Esophagus squamous epithelium (tissue), 5 donors: ENCODE measurements around the gene ITGB7. TPM values are rescaled to one million over a fixed set of nuclear protein-coding genes. Genes with fewer than 3 reads are reported as not detected.
A peak's percentile ranks its signal among the peaks of the same experiment; 100 is the strongest.

Experiments used
- DNase-seq: peaks from one replicate; lab custom pipeline; 2025; lab: John Stamatoyannopoulos, UW
- H3K27ac ChIP-seq, 4 donors: fragments of 200-600 bp; sonication (generic); one replicate each; pipeline ENCODE4 v1.5.1; 2016 to 2019; ENCODE audit warnings: mild to moderate bottlenecking in 1 of 4
- H3K27me3 ChIP-seq, 4 donors: fragments of 200-600 bp; sonication (generic); 1 replicate in 3 of 4; 2 replicates in 1 of 4; pipeline versions ENCODE4 v1.5.1 to v1.6.0; 2017 to 2021; ENCODE audit warnings: antibody characterized with exemption in 1 of 4
- H3K36me3 ChIP-seq, 3 donors: fragments of 200-600 bp; sonication (generic); one replicate each; pipeline ENCODE4 v1.5.1; 2016 to 2019
- H3K4me1 ChIP-seq, 3 donors: fragments of 200-600 bp; sonication (generic); one replicate each; pipeline ENCODE4 v1.5.1; 2017 to 2019
- H3K4me3 ChIP-seq, 4 donors: fragments of 200-600 bp; sonication (generic); 1 replicate in 3 of 4; 2 replicates in 1 of 4; pipeline ENCODE4 v1.5.1; 2016 to 2019; ENCODE audit warnings: mild to moderate bottlenecking in 2 of 4, moderate library complexity in 1 of 4
- H3K9me3 ChIP-seq, 3 donors: fragments of 200-600 bp; sonication (generic); one replicate each; pipeline ENCODE4 v1.5.1; 2016 to 2019
- CTCF ChIP-seq, 6 experiments: fragments of 450-650 bp in 4 of 6; fragments of 200-600 bp in 2 of 6; sonication (generic) in 2 of 6; IDR thresholded peaks; one replicate each; pipeline ENCODE4 v1.5.1; 2016 to 2019; ENCODE audit warnings: antibody characterized with exemption in 6 of 6, mild to moderate bottlenecking in 4 of 6, moderate library complexity in 4 of 6
- POLR2A ChIP-seq, 4 donors: fragments of 450-650 bp; IDR thresholded peaks; one replicate each; pipeline ENCODE4 v1.6.1; 2017; ENCODE audit warnings: antibody characterized with exemption in 4 of 4, mild to moderate bottlenecking in 4 of 4, moderate library complexity in 3 of 4
- WGBS, 2 donors: methylation state at CpG; one replicate each; pipeline ENCODE4 v1.1.5; 2018; 5-methylcytosine and 5-hydroxymethylcytosine counted together
- intact Hi-C: fragments of 100-400 bp; cut with DNase I; formaldehyde crosslinking; loops from one replicate; pipeline ENCODE4 v1.15.0; 2022
- total RNA-seq, 4 donors: library from RNA; depleted of rRNA; stranded (reverse); fragments of >200 nt; gene quantifications; one replicate each; pipeline ENCODE4 v1.1.0, GENCODE V29; 2016
- donor health status: DM: yes; HTN: yes; CAD: no.

The ITGB7 gene
- total RNA-seq, 4 donors from 2014 or later = 4.2 to 7.2 (median 5.9) TPM

- WGBS, 2 donors = 65 to 86% methylated on average over 6 to 7 of the region's 13 CpGs
- Histone ChIP-seq H3K4me1 (peaks cover 24 to 70% (median 31%) of the 10 kb centered on the region in 3 donors), H3K36me3 (peaks cover 50 to 77% (median 52%) of the 10 kb centered on the region in 3 donors), H3K27ac (no peak overlapping the region), H3K9me3 (no peaks in the 10 kb centered on the region), H3K4me3 (no peak overlapping the region), H3K27me3 (no peaks in the 10 kb centered on the region)
- intact Hi-C loops = loop anchor here (5.0 kb wide), 1 partner anchor 76 kb away; no protein-coding TSS in a partner anchor
- DNase-seq = no peak
- TF ChIP-seq CTCF (IDR thresholded peaks at IDR 0.05) (peak in 1 of 6 experiments; percentile 12), POLR2A (IDR thresholded peaks at IDR 0.05) (no peak)
Observed at GRCh38 chr12:53211476-53212381, 4.7 kb upstream of the ITGB7 start.

GRCh38 chr12:53210843-53211242 is 3.8 kb upstream of the ITGB7 start:
- TF ChIP-seq POLR2A (IDR thresholded peaks at IDR 0.05) = no peak
- no peaks in the 10 kb centered on the region for H3K27me3 ChIP-seq
- intact Hi-C loops = loop anchor here (5.0 kb wide), 1 partner anchor 76 kb away; no protein-coding TSS in a partner anchor
- H3K27ac ChIP-seq = no peak overlapping the region
- H3K4me3 ChIP-seq = no peak overlapping the region
- H3K4me1 ChIP-seq = peaks cover 18 to 63% (median 22%) of the 10 kb centered on the region in 3 donors
- DNase-seq = no peak
- WGBS, 2 donors = 66 to 100% methylated on average over 1 to 3 of the region's 4 CpGs
- no peaks in the 10 kb centered on the region for H3K9me3 ChIP-seq
- peaks cover 50 to 69% (median 52%) of the 10 kb centered on the region in 3 donors for H3K36me3 ChIP-seq

- Histone ChIP-seq H3K9me3 (no peaks in the 10 kb centered on the region), H3K36me3 (peaks cover 38 to 50% (median 41%) of the 10 kb centered on the region in 3 donors), H3K4me3 (peak overlapping the region in 1 of 4 donors; percentile 25), H3K4me1 (peaks cover 11 to 47% (median 16%) of the 10 kb centered on the region in 3 donors), H3K27me3 (no peaks in the 10 kb centered on the region), H3K27ac (peak overlapping the region; percentile 4 to 59 (median 31))
- intact Hi-C loops = no loop called here
- no peak for TF ChIP-seq CTCF (IDR thresholded peaks at IDR 0.05)
- DNase-seq = no peak
- 50 to 60% methylated on average over 7 of the region's 7 CpGs for WGBS, 2 donors
Observed at GRCh38 chr12:53208877-53209463, 1.9 kb upstream of the ITGB7 start.

- Histone ChIP-seq H3K4me1 (peaks cover 9 to 42% (median 14%) of the 10 kb centered on the region in 3 donors), H3K9me3 (no peaks in the 10 kb centered on the region), H3K27ac (peak overlapping the region; percentile 4 to 53 (median 24)), H3K4me3 (no peak overlapping the region), H3K27me3 (no peaks in the 10 kb centered on the region), H3K36me3 (peaks cover 32 to 45% (median 36%) of the 10 kb centered on the region in 3 donors)
- 24 to 52% methylated on average over 2 of the region's 2 CpGs for WGBS, 2 donors
- intact Hi-C loops = no loop called here
- TF ChIP-seq CTCF (IDR thresholded peaks at IDR 0.05) = no peak
- no peak for TF ChIP-seq POLR2A (IDR thresholded peaks at IDR 0.05)
- no peak for DNase-seq
Observed at GRCh38 chr12:53208435-53208834, 1.4 kb upstream of the ITGB7 start.

GRCh38 chr12:53205747-53206419 is 1.2 kb downstream of the ITGB7 start:
- peak overlapping the region in 2 of 4 donors; percentile 27 to 39 for H3K4me3 ChIP-seq
- no peaks in the 10 kb centered on the region for H3K9me3 ChIP-seq
- H3K36me3 ChIP-seq = peaks cover 11 to 19% (median 13%) of the 10 kb centered on the region in 3 donors
- peaks cover 9 to 45% (median 12%) of the 10 kb centered on the region in 3 donors for H3K4me1 ChIP-seq
- intact Hi-C loops = no loop called here
- 35 to 56% methylated on average over 5 to 7 of the region's 7 CpGs for WGBS, 2 donors
- H3K27me3 ChIP-seq = no peaks in the 10 kb centered on the region
- TF ChIP-seq CTCF (IDR thresholded peaks at IDR 0.05) = no peak
- no peak for TF ChIP-seq POLR2A (IDR thresholded peaks at IDR 0.05)
- H3K27ac ChIP-seq = peak overlapping the region in 3 of 4 donors; percentile 14 to 53 (median 26)
- DNase-seq = no peak
